Fibroblast of villous mesenchyme (primary cell): ENCODE results near the gene SLC13A1. TPM values are rescaled to one million over a fixed set of nuclear protein-coding genes. Genes with fewer than 3 reads are reported as not detected.

Experiments
- DNase-seq: peaks from one replicate; pipeline ENCODE4 v3.0.0-alpha.2; 2010; ENCODE audit warnings: low read depth
- H3K4me3 ChIP-seq: 2 replicates; pipeline ENCODE4 v1.5.1; 2011; ENCODE audit warnings: low read depth, mild to moderate bottlenecking, low read length
- total RNA-seq: library from RNA; depleted of rRNA; stranded (reverse); fragments of >200 nt; gene quantifications from 2 replicates; pipeline ENCODE4 v1.2.3, GENCODE V29; 2012
- TF ChIP-seq, protein P1 (sequence below): IDR thresholded peaks from 2 replicates; pipeline ENCODE4 v1.5.1; 2012; ENCODE audit warnings: low read depth, mild to moderate bottlenecking, low read length; ENCODE audit not compliant: insufficient read depth

Gene SLC13A1, protein sequence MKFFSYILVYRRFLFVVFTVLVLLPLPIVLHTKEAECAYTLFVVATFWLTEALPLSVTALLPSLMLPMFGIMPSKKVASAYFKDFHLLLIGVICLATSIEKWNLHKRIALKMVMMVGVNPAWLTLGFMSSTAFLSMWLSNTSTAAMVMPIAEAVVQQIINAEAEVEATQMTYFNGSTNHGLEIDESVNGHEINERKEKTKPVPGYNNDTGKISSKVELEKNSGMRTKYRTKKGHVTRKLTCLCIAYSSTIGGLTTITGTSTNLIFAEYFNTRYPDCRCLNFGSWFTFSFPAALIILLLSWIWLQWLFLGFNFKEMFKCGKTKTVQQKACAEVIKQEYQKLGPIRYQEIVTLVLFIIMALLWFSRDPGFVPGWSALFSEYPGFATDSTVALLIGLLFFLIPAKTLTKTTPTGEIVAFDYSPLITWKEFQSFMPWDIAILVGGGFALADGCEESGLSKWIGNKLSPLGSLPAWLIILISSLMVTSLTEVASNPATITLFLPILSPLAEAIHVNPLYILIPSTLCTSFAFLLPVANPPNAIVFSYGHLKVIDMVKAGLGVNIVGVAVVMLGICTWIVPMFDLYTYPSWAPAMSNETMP
- total RNA-seq = not detected in 2 replicates

DNA sequence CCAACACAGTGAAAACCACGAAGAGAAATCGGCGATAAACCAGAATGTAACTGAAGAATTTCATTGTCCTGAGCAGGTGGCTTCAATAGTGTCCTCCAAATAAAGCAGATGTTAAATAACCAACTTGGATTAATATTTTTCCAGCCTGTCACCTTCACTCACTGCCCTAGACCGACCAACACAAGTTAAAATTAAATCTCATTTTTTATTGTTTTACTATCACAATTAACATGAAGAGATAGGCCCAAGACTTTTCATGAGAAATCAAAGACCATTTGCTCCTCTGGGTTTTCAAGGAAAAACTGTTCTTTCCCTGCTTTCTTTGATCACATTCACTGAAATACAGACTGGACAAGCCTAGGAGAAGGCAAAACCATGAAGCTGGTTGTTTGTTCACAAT is at the start of gene SLC13A1:
SLC13A1 (minus strand) TSS at position 87 of the 400 bp plus-strand sequence; CDS start at position 64, 23 bp downstream.
- H3K4me3 ChIP-seq = no peak within 1 kb of the TSS
- DNase-seq = no peak
- TF ChIP-seq, protein P1, sequence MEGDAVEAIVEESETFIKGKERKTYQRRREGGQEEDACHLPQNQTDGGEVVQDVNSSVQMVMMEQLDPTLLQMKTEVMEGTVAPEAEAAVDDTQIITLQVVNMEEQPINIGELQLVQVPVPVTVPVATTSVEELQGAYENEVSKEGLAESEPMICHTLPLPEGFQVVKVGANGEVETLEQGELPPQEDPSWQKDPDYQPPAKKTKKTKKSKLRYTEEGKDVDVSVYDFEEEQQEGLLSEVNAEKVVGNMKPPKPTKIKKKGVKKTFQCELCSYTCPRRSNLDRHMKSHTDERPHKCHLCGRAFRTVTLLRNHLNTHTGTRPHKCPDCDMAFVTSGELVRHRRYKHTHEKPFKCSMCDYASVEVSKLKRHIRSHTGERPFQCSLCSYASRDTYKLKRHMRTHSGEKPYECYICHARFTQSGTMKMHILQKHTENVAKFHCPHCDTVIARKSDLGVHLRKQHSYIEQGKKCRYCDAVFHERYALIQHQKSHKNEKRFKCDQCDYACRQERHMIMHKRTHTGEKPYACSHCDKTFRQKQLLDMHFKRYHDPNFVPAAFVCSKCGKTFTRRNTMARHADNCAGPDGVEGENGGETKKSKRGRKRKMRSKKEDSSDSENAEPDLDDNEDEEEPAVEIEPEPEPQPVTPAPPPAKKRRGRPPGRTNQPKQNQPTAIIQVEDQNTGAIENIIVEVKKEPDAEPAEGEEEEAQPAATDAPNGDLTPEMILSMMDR = no peak

DNA sequence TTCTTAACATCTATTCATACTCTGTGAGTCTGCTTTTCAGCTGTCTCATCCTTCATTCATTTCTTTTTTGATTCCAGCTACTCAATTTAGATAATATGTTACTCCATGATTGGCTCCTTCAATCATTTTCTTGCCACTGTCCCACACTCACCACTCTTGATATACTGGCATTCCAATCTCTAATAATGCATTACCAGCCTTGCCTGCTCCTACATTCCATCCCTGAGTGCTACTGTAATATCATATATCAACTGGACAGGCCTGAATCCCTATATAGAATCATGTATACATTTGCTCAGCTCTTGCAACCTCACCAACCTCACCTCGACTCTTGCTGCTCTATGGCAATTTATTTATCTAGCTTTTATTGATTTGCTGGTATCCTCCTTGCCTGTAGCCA is 45.0 kb upstream of the SLC13A1 start:
- H3K4me3 ChIP-seq = no peak overlapping the region
- TF ChIP-seq, protein P1 = no peak
- no peak for DNase-seq

DNA sequence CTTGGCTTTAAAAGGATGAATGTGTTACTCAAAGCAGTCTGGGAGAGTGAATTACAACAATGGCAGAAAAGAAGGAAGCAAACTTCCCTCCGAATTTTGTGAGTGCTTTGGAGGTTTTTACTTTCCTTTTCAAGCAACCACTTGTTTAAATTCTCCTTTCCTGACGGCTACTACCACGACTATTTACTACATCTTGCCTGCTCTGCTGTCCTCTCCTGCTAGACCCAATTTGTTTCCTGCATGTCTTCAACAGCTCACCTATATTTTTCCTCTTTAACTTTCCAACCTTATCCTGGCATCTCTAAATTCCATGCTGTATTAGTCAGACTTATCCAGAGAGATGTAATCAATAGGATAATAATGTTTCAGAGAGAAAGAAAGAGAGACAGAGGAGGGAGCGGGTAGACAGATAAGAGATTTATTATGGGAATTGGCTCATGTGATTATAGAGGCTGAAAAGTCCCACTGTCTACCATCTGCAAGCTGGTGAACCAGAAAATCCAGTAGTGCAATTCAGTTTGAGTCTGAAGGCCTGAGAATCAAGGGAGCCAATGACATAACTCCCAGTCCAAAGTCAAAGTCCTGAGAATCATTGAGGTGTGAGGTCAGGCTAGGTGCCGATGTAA is 42.8 kb upstream of the SLC13A1 start:
- no peak overlapping the region for H3K4me3 ChIP-seq
- DNase-seq = peak; percentile 9
- TF ChIP-seq, protein P1 = no peak

DNA sequence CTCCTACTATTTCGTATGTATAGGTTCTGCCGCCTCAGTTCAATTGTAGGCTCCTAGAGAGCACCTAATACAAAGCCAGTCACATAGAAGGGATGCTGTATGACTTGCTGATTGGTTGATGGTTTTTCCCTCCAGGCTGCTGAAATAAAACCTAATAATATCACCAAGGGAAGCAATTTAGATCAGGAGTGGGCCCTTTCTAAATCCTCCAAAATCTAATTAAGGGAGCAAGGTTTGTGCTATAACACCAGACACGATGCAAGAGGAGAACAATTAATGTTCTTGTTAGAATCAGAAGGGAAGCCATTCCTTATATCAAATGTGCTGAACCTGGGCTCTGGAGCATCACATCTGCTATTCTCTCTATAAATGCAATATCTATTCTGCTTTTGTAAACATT is 42.0 kb upstream of the SLC13A1 start:
- TF ChIP-seq, protein P1 = no peak
- H3K4me3 ChIP-seq = no peak overlapping the region
- no peak for DNase-seq

DNA sequence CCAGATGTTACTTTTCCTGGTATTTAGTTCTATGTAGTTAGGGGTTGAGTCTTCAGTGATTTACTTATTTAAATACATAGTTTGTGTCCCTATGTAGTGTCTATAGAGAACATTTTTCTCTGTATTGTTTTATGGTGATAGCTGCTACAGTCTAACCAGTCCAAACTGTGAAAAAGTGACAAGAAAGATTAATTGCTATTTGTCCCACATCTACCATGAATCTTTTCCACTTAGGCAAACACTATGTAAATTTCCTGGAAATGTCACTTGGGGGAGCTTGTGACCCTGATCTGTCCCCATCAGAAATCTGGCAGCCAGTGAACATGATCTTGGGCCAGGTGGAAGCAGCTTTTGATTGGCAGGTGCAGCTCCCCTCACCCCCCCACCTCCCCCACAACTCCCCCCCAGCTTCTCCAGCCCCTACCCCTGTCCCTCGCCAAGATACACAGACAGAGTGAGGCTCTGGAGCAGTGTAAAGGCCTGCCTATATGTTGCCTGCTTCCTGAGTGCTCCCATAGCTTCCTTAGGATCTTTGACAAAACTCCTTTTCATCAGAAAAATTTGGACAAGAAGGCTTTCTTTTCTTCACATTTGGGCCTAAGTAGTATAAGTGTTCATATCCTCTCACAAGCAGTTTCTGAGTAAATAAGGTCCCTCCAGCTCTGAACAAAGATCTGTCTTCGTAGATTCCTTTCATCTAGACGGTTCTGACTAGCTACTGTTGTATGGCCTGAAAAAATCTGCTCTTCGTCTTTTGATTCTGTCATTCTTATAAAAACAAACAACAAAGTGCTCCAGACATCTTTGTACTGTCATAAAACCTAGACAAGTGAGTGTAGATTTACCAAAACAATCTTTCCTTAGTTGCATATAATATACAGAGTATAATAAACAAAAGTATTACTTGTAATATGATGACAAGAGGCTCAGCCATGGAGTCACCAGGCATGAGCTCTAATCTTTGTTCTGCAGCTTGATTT is 31.5 kb upstream of the SLC13A1 start:
- H3K4me3 ChIP-seq = no peak overlapping the region
- peak; percentile 5 for DNase-seq
- TF ChIP-seq, protein P1 = no peak

DNA sequence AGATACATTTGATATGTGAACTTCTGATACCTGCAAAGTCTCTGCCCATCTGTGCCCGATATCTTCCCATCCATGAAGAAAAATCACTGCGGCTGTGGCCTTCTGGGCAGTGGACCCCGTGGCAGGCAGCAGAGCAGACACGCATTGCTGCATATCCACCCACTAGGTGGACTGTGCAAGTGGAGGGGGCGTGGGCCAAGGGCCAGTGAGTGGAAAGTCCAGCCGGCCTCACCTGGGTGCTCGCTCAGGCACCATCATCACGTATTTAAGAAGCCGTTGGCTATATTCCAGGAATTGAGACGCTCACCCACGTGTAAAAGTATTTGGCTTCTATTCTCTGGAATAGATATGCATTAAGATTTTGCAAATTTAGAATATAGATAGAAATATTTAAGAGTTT is 30.8 kb upstream of the SLC13A1 start:
- DNase-seq = no peak
- no peak overlapping the region for H3K4me3 ChIP-seq
- TF ChIP-seq, protein P1 = no peak
